H9 (cell line): ENCODE measurements around the gene ATXN1L. TPM values are rescaled to one million over a fixed set of nuclear protein-coding genes. Genes with fewer than 3 reads are reported as not detected.

Source experiments
- DNase-seq: peaks from one replicate; pipeline ENCODE4 v3.0.0-alpha.2; 2017
- H2AFZ ChIP-seq: one replicate; pipeline ENCODE4 v1.6.1; 2013; ENCODE audit warnings: mild to moderate bottlenecking, low read length, control low read depth, moderate library complexity
- H2AK5ac ChIP-seq: 2 replicates; pipeline ENCODE4 v1.6.1; 2013; ENCODE audit warnings: low read length, control low read depth, mixed read lengths; ENCODE audit not compliant: insufficient read length
- H2BK120ac ChIP-seq: one replicate; pipeline ENCODE4 v1.6.1; 2013; ENCODE audit warnings: low read depth, mild to moderate bottlenecking, low read length, control low read depth, inconsistent platforms; ENCODE audit not compliant: poor library complexity, severe bottlenecking
- H2BK12ac ChIP-seq: 2 replicates; pipeline ENCODE4 v1.6.1; 2013; ENCODE audit warnings: low read length, control low read depth, mixed read lengths, low read depth; ENCODE audit not compliant: insufficient read length
- H2BK15ac ChIP-seq: 2 replicates; pipeline ENCODE4 v1.6.1; 2013; ENCODE audit warnings: low read depth, low read length, control low read depth
- H2BK20ac ChIP-seq: one replicate; pipeline ENCODE4 v1.6.1; 2013; ENCODE audit warnings: low read depth, mild to moderate bottlenecking, low read length, control low read depth, inconsistent platforms; ENCODE audit not compliant: poor library complexity, severe bottlenecking
- H2BK5ac ChIP-seq: 2 replicates; pipeline ENCODE4 v1.6.1; 2013; ENCODE audit warnings: low read length, control low read depth, mixed read lengths; ENCODE audit not compliant: insufficient read length
- H3K14ac ChIP-seq: 2 replicates; pipeline ENCODE4 v1.6.1; 2013; ENCODE audit warnings: low read length, control low read depth; ENCODE audit not compliant: insufficient read depth
- H3K18ac ChIP-seq: 2 replicates; pipeline ENCODE4 v1.6.1; 2013; ENCODE audit warnings: low read depth, mild to moderate bottlenecking, mixed read lengths, low read length, control low read depth; ENCODE audit not compliant: insufficient read length
- H3K23ac ChIP-seq: 2 replicates; pipeline ENCODE4 v1.6.1; 2013; ENCODE audit warnings: low read length, control low read depth, mixed read lengths, low read depth; ENCODE audit not compliant: insufficient read length
- H3K23me2 ChIP-seq: 2 replicates; pipeline ENCODE4 v1.6.1; 2013; ENCODE audit warnings: low read depth, mild to moderate bottlenecking, mixed read lengths, low read length, control low read depth; ENCODE audit not compliant: insufficient read length, poor library complexity, severe bottlenecking
- H3K27ac ChIP-seq: 2 replicates; pipeline ENCODE4 v1.5.1; 2013; ENCODE audit warnings: low read length, control low read depth, mixed read lengths, low read depth; ENCODE audit not compliant: insufficient read length
- H3K27me3 ChIP-seq: 2 replicates; pipeline ENCODE4 v1.6.1; 2013; ENCODE audit warnings: low read length, control low read depth, inconsistent platforms; ENCODE audit not compliant: insufficient read depth
- H3K4ac ChIP-seq: 2 replicates; pipeline ENCODE4 v1.6.1; 2013; ENCODE audit warnings: low read depth, mild to moderate bottlenecking, control low read depth, inconsistent platforms, low read length, moderate library complexity
- H3K4me1 ChIP-seq: 2 replicates; pipeline ENCODE4 v1.6.1; 2013; ENCODE audit warnings: low read length, control low read depth, inconsistent platforms; ENCODE audit not compliant: insufficient read depth
- H3K4me2 ChIP-seq: 2 replicates; pipeline ENCODE4 v1.6.1; 2013; ENCODE audit warnings: low read length, control low read depth, mixed read lengths; ENCODE audit not compliant: insufficient read length, insufficient read depth
- H3K56ac ChIP-seq: 2 replicates; pipeline ENCODE4 v1.6.1; 2013; ENCODE audit warnings: low read depth, mild to moderate bottlenecking, mixed read lengths, low read length, control low read depth; ENCODE audit not compliant: insufficient read length
- H3K79me1 ChIP-seq: 2 replicates; pipeline ENCODE4 v1.6.1; 2013; ENCODE audit warnings: low read depth, mild to moderate bottlenecking, moderate library complexity, low read length, control low read depth, inconsistent platforms; ENCODE audit not compliant: insufficient read depth, poor library complexity, severe bottlenecking
- H3K79me2 ChIP-seq: 2 replicates; pipeline ENCODE4 v1.6.1; 2013; ENCODE audit warnings: low read length, control low read depth, inconsistent platforms; ENCODE audit not compliant: insufficient read depth
- H3K9ac ChIP-seq: 2 replicates; pipeline ENCODE4 v1.6.1; 2013; ENCODE audit warnings: low read length, control low read depth, mixed read lengths; ENCODE audit not compliant: insufficient read length; ENCODE audit errors: extremely low read depth
- H3K9me3 ChIP-seq: one replicate; pipeline ENCODE4 v1.6.1; 2013; ENCODE audit warnings: low read depth, low read length, inconsistent platforms; ENCODE audit not compliant: control insufficient read depth
- H3T11ph ChIP-seq: one replicate; pipeline ENCODE4 v1.6.1; 2013; ENCODE audit warnings: mild to moderate bottlenecking, low read length, control low read depth, inconsistent platforms
- H4K20me1 ChIP-seq: one replicate; pipeline ENCODE4 v1.6.1; 2013; ENCODE audit not compliant: control insufficient read depth, insufficient read length, insufficient read depth
- H4K5ac ChIP-seq: 2 replicates; pipeline ENCODE4 v1.6.1; 2013; ENCODE audit warnings: low read depth, mild to moderate bottlenecking, mixed read lengths, low read length, control low read depth; ENCODE audit not compliant: insufficient read length
- H4K8ac ChIP-seq: replicated peaks from 2 replicates; pipeline ENCODE4 v1.6.1; 2013; ENCODE audit warnings: low read length, control low read depth, mixed read lengths, low read depth; ENCODE audit not compliant: insufficient read length
- H4K91ac ChIP-seq: 2 replicates; pipeline ENCODE4 v1.6.1; 2013; ENCODE audit warnings: low read depth, mild to moderate bottlenecking, moderate library complexity, mixed read lengths, low read length, control low read depth; ENCODE audit not compliant: insufficient read length
- H3K27ac Mint-ChIP-seq, 3 experiments: 2 replicates in 2 of 3; 3 replicates in 1 of 3; pipeline ENCODE4 v1.8.0; 2020 to 2021; ENCODE audit warnings: mixed read lengths in 3 of 3, mild to moderate bottlenecking in 1 of 3, moderate library complexity in 1 of 3
- H3K27me3 Mint-ChIP-seq: 2 replicates; pipeline ENCODE4 v1.8.0; 2021; ENCODE audit warnings: low read depth, mild to moderate bottlenecking, moderate library complexity, mixed read lengths
- H3K36me3 Mint-ChIP-seq, 3 experiments: 2 replicates in 2 of 3; 3 replicates in 1 of 3; pipeline ENCODE4 v1.8.0; 2020 to 2021; ENCODE audit warnings: low read depth in 3 of 3, mixed read lengths in 3 of 3; ENCODE audit not compliant: insufficient read depth in 1 of 3
- H3K4me1 Mint-ChIP-seq, 2 experiments: 2 replicates each; pipeline ENCODE4 v1.8.0; 2020; ENCODE audit warnings: mixed read lengths in 2 of 2
- H3K4me3 Mint-ChIP-seq, 2 experiments: 2 replicates in 1 of 2; 3 replicates in 1 of 2; pipeline ENCODE4 v1.8.0; 2020 to 2021; ENCODE audit warnings: mild to moderate bottlenecking in 2 of 2, mixed read lengths in 2 of 2, moderate library complexity in 1 of 2
- H3K9me3 Mint-ChIP-seq, 2 experiments: 2 replicates in 1 of 2; 3 replicates in 1 of 2; pipeline ENCODE4 v1.8.0; 2020; ENCODE audit warnings: mild to moderate bottlenecking in 2 of 2, mixed read lengths in 2 of 2, moderate library complexity in 1 of 2
- CTCF ChIP-seq: fragments of 200-600 bp; sonication (generic); conservative IDR thresholded peaks from 3 replicates; pipeline ENCODE4 v1.8.0; 2021; ENCODE audit warnings: antibody characterized with exemption, mild to moderate bottlenecking
- WGBS: extraction: QIAGEN DNeasy Blood & Tissue Kit; methylation state at CpG from one replicate; pipeline ENCODE4 v1.1.7; 2013; ENCODE audit warnings: missing lambda C conversion rate, low lambda C conversion rate, mixed read lengths; ENCODE audit not compliant: insufficient read length; ENCODE audit errors: extremely low coverage; 5-methylcytosine and 5-hydroxymethylcytosine counted together
- total RNA-seq: library from RNA; stranded (reverse); gene quantifications from 2 replicates; pipeline ENCODE4 v1.2.1, GENCODE V29; 2021

ATXN1L gene
- total RNA-seq, 1 experiment from 2014 or later: 30.3 TPM

DNA sequence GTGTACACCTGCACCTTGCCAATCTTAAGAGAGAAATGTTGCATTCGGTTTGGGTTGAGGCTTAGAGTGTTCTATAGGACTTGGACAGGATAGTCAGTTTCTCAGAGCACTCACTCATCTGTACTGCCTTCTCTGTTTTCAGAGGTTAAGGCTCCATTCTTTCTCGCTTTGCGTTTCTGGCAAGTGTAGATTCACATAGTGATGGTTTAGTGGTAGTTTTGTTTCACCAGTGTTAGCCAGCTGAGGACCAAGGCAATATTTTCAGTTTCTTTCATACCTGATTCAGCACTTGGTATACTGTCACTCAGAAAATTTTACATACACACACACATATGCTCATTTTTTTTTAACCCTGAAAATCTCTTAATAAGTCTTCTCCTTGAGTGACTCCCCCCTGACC, 1.3 kb downstream of the ATXN1L start:
- H3K27ac Mint-ChIP-seq: peak overlapping the region in 1 of 3 experiments; percentile 39; a peak in 1 of 7 replicates
- no peaks in the 10 kb centered on the region for H3K27me3 ChIP-seq
- TF ChIP-seq CTCF: no peak
- H3K36me3 Mint-ChIP-seq: peaks cover 16 to 38% (median 36%) of the 10 kb centered on the region in 3 experiments; a peak in 6 of 7 replicates
- peaks cover 5% of the 10 kb centered on the region for H3K23me2 ChIP-seq
- peaks cover 3% of the 10 kb centered on the region; the same call in 1 of the 2 replicates for H3K4me1 ChIP-seq
- peak overlapping the region; percentile 60 for H3K9ac ChIP-seq
- no peaks in the 10 kb centered on the region; the same call in 1 of the 2 replicates for H3K27me3 Mint-ChIP-seq
- H4K8ac ChIP-seq: no peak overlapping the region
- H3K4ac ChIP-seq: no peak overlapping the region
- H3K23ac ChIP-seq: no peak overlapping the region
- no peaks in the 10 kb centered on the region for H3K9me3 ChIP-seq
- peak overlapping the region; percentile 90 to 94 for H3K4me3 Mint-ChIP-seq
- peaks cover 12% of the 10 kb centered on the region; the same call in 1 of the 2 replicates for H3K79me2 ChIP-seq
- WGBS: no CpG with 5 or more reads among the region's 3 CpGs
- H2BK12ac ChIP-seq: no peak overlapping the region
- no peak overlapping the region for H2BK5ac ChIP-seq
- H3K56ac ChIP-seq: no peak overlapping the region
- no peak for DNase-seq
- no peak overlapping the region for H3T11ph ChIP-seq
- H3K4me2 ChIP-seq: peak overlapping the region; percentile 88
- no peak overlapping the region for H3K14ac ChIP-seq
- no peak overlapping the region for H2AK5ac ChIP-seq
- H3K27ac ChIP-seq: no peak overlapping the region
- H3K4me1 Mint-ChIP-seq: peaks cover 8 to 13% of the 10 kb centered on the region in 2 experiments
- no peak overlapping the region for H3K18ac ChIP-seq
- no peak overlapping the region for H2BK120ac ChIP-seq
- no peak overlapping the region for H2BK20ac ChIP-seq
- H3K79me1 ChIP-seq: no peaks in the 10 kb centered on the region
- H2AFZ ChIP-seq: no peak overlapping the region
- H4K20me1 ChIP-seq: no peaks in the 10 kb centered on the region
- no peak overlapping the region for H2BK15ac ChIP-seq
- no peak overlapping the region for H4K91ac ChIP-seq
- H3K9me3 Mint-ChIP-seq: no peaks in the 10 kb centered on the region
- no peak overlapping the region for H4K5ac ChIP-seq
